Endothelial cell of umbilical vein (primary cell): ENCODE data around the gene GFPT1. TPM values are rescaled to one million over a fixed set of nuclear protein-coding genes. Genes with fewer than 3 reads are reported as not detected.

Experiments used
- BruUV-seq: library from RNA; stranded (reverse); fragments of 400-500 nt; replicated peaks from 2 replicates; lab custom pipeline; 2021; lab: Mats Ljungman, UMichigan
- CTCF ChIA-PET: fragments of 300-600, 350-600 bp; sonication (Branson Sonifier 250); formaldehyde crosslinking; loops from one replicate; lab custom pipeline; 2021; ENCODE audit warnings: antibody characterized with exemption, inconsistent platforms; lab: Charles Lee
- POLR2A ChIA-PET: fragments of 300-600, 350-600 bp; sonication (Branson Sonifier 250); formaldehyde crosslinking; loops from one replicate; lab custom pipeline; 2021; ENCODE audit warnings: antibody characterized with exemption, inconsistent platforms; lab: Charles Lee
- DNase-seq: peaks from one replicate; pipeline ENCODE4 v3.0.0-alpha.2; 2011; ENCODE audit warnings: low read depth, low spot score
- FAIRE-seq: peaks from 2 replicates; lab custom pipeline; 2011; peaks lifted over from hg19 to GRCh38; lab: Jason Lieb, UNC
- H2AFZ ChIP-seq: 2 replicates; pipeline ENCODE4 v1.6.0; 2012; ENCODE audit warnings: low read depth, low read length, control low read depth, inconsistent platforms
- H3K27ac ChIP-seq: 2 replicates; pipeline ENCODE4 v1.5.1; 2011; ENCODE audit warnings: low read depth, mild to moderate bottlenecking, control low read depth, low read length, moderate library complexity; ENCODE audit not compliant: insufficient read depth
- H3K27me3 ChIP-seq, 2 experiments: 2 replicates each; pipeline versions ENCODE4 v1.6.0 to v1.6.1; 2011; ENCODE audit warnings: low read length in 2 of 2, mixed read lengths in 1 of 2; ENCODE audit not compliant: control insufficient read depth in 2 of 2, insufficient read depth in 2 of 2
- H3K36me3 ChIP-seq, 2 experiments: 2 replicates in 1 of 2; 3 replicates in 1 of 2; pipeline ENCODE4 v1.5.1; 2011; ENCODE audit warnings: low read length in 2 of 2, mild to moderate bottlenecking in 1 of 2, moderate library complexity in 1 of 2; ENCODE audit not compliant: control insufficient read depth in 2 of 2, insufficient read depth in 2 of 2; ENCODE audit errors: extremely low read depth in 1 of 2
- H3K4me1 ChIP-seq: 3 replicates; pipeline ENCODE4 v1.5.1; 2011; ENCODE audit warnings: mild to moderate bottlenecking, low read length; ENCODE audit not compliant: control insufficient read depth, insufficient read depth; ENCODE audit errors: extremely low read depth
- H3K4me2 ChIP-seq: 2 replicates; pipeline ENCODE4 v1.6.1; 2011; ENCODE audit warnings: low read length, control low read depth, mixed read lengths; ENCODE audit not compliant: insufficient read depth
- H3K4me3 ChIP-seq, 3 experiments: fragments of 200-600 bp in 1 of 3; sonication (generic), shearing (Covaris generic) in 1 of 3; replicated peaks in 1 of 3; 2 replicates each; pipeline ENCODE4 v1.5.1; 2011 to 2016; ENCODE audit warnings: control low read depth in 3 of 3, low read length in 3 of 3, mild to moderate bottlenecking in 2 of 3, inconsistent platforms in 1 of 3, low read depth in 1 of 3, moderate library complexity in 1 of 3; ENCODE audit not compliant: insufficient read depth in 1 of 3
- H3K79me2 ChIP-seq: 2 replicates; pipeline ENCODE4 v1.6.0; 2012; ENCODE audit warnings: low read length, inconsistent platforms; ENCODE audit not compliant: control insufficient read depth, insufficient read depth
- H3K9ac ChIP-seq: replicated peaks from 2 replicates; pipeline ENCODE3; 2011; ENCODE audit warnings: low read length, control low read depth; ENCODE audit not compliant: insufficient read depth; ENCODE audit errors: extremely low read depth
- H3K9me1 ChIP-seq: replicated peaks from 3 replicates; pipeline ENCODE4 v1.6.0; 2011; ENCODE audit warnings: mild to moderate bottlenecking, low read length; ENCODE audit not compliant: control insufficient read depth, insufficient read depth; ENCODE audit errors: extremely low read depth
- H3K9me3 ChIP-seq: replicated peaks from 2 replicates; pipeline ENCODE4 v1.5.1; 2012; ENCODE audit warnings: low read length, inconsistent platforms; ENCODE audit not compliant: control insufficient read depth, insufficient read depth
- H4K20me1 ChIP-seq: replicated peaks from 2 replicates; pipeline ENCODE3; 2011; ENCODE audit warnings: mild to moderate bottlenecking, low read length; ENCODE audit not compliant: control insufficient read depth, insufficient read depth; ENCODE audit errors: extremely low read depth
- CTCF ChIP-seq, 2 donors: IDR thresholded peaks; 1 replicate in 1 of 2; 2 replicates in 1 of 2; pipeline ENCODE4 v1.5.1; 2011; ENCODE audit warnings: low read length in 2 of 2, mild to moderate bottlenecking in 2 of 2, moderate library complexity in 2 of 2, control low read depth in 1 of 2, inconsistent platforms in 1 of 2, low read depth in 1 of 2; ENCODE audit not compliant: insufficient read depth in 1 of 2; ENCODE audit errors: extremely low read depth in 1 of 2
- EZH2 ChIP-seq: IDR thresholded peaks from 2 replicates; pipeline ENCODE4 v1.6.1; 2012; ENCODE audit warnings: borderline replicate concordance, low read depth, mild to moderate bottlenecking, moderate library complexity, low read length, inconsistent platforms; ENCODE audit not compliant: severe bottlenecking
- FOS ChIP-seq: IDR thresholded peaks from 2 replicates; pipeline ENCODE4 v1.6.1; 2011; ENCODE audit warnings: mild to moderate bottlenecking, low read length, moderate library complexity, borderline replicate concordance; ENCODE audit not compliant: insufficient read depth
- GATA2 ChIP-seq: IDR thresholded peaks from 2 replicates; pipeline ENCODE4 v1.7.0; 2011; ENCODE audit warnings: low read depth, mild to moderate bottlenecking, moderate library complexity, mixed read lengths, low read length; ENCODE audit not compliant: insufficient read length, insufficient read depth
- JUN ChIP-seq: IDR thresholded peaks from 2 replicates; pipeline ENCODE4 v1.6.1; 2011; ENCODE audit warnings: borderline replicate concordance, low read depth; ENCODE audit not compliant: insufficient read length, insufficient read depth
- MAX ChIP-seq: IDR thresholded peaks from 2 replicates; pipeline ENCODE4 v1.6.1; 2011; ENCODE audit not compliant: insufficient read depth, insufficient read length
- MYC ChIP-seq: IDR thresholded peaks from one replicate; pipeline ENCODE4 v1.6.1; 2011; ENCODE audit warnings: mild to moderate bottlenecking, low read depth, low read length
- POLR2A ChIP-seq: IDR thresholded peaks from 2 replicates; pipeline ENCODE4 v1.6.1; 2012; ENCODE audit warnings: low read depth, mild to moderate bottlenecking, control low read depth, low read length
- POLR2AphosphoS5 ChIP-seq: IDR thresholded peaks from 2 replicates; pipeline ENCODE4 v1.6.1; 2012; ENCODE audit warnings: low read depth, mild to moderate bottlenecking, control low read depth, low read length, moderate library complexity; ENCODE audit not compliant: insufficient read depth
- dilution Hi-C: fragments of 300-500 bp; cut with MboI; formaldehyde crosslinking; loops from one replicate; pipeline ENCODE4 v1.15.0; 2019; ENCODE audit warnings: low sequenced_read_pairs; ENCODE audit not compliant: extremely low pct_ligation_motif_present
- intact Hi-C: fragments of 100-400 bp; cut with micrococcal nuclease; formaldehyde crosslinking; loops from one replicate; pipeline ENCODE4 v1.10.0; 2022
- polyA plus RNA-seq, 4 experiments: library from polyadenylated mRNA; depleted of rRNA in 3 of 4; stranded (reverse) in 3 of 4; unstranded in 1 of 4; fragments of >200 nt; gene quantifications; 2 replicates each; pipeline versions ENCODE4 v1.2.1 to v1.2.3, GENCODE V29; 2011 to 2012; ENCODE audit warnings: missing spikeins in 1 of 4
- total RNA-seq: library from RNA; stranded (reverse); gene quantifications from 2 replicates; pipeline ENCODE4 v1.2.3, GENCODE V29; 2021

The GFPT1 gene
- total and polyA plus RNA-seq, 2 donors (not counting 3 experiments of a cell fraction or from before 2014, with no cell fraction given) = 8.8 to 38.7 TPM

- Histone ChIP-seq H4K20me1 (no peaks in the 10 kb centered on the region), H3K9me3 (no peaks in the 10 kb centered on the region), H3K4me3 (no peak overlapping the region), H3K27me3 (no peaks in the 10 kb centered on the region), H3K79me2 (no peaks in the 10 kb centered on the region), H3K9ac (no peak overlapping the region), H2AFZ (no peak overlapping the region), H3K9me1 (no peaks in the 10 kb centered on the region), H3K27ac (no peak overlapping the region), H3K4me1 (peaks cover 16% of the 10 kb centered on the region), H3K36me3 (no peaks in the 10 kb centered on the region), H3K4me2 (no peak overlapping the region)
- TF ChIP-seq POLR2A = no peak
- TF ChIP-seq EZH2 = no peak
- TF ChIP-seq POLR2AphosphoS5 = no peak
- no peak for TF ChIP-seq CTCF (IDR thresholded peaks at IDR 0.05; ENCODE audit: extremely low read depth in 1 of 2, insufficient read depth in 1 of 2, low read depth in 1 of 2, low read length in 2 of 2)
- no peak for TF ChIP-seq FOS
- TF ChIP-seq MAX = no peak
- TF ChIP-seq JUN = no peak
- TF ChIP-seq MYC = no peak
- TF ChIP-seq GATA2 = no peak
- CTCF ChIA-PET = interaction anchor here (1.5 to 4.2 kb wide), 10 partner anchors 49 to 362 kb away, joined by 5 to 38 read pairs (median 10); partner anchors contain the start of gene ANTXR1
- FAIRE-seq (no peak), DNase-seq (no peak)
- dilution Hi-C loops (no loop called here), intact Hi-C loops (loop anchor here (5.0 kb wide), 1 partner anchor 183 kb away; no protein-coding TSS in a partner anchor)
- no TSS peak for BruUV-seq
- POLR2A ChIA-PET = interaction anchor here (0.7 kb wide), 1 partner anchor 281 kb away, joined by 8 read pairs; no protein-coding TSS in a partner anchor
Measured at GRCh38 chr2:69305166-69305565, 81.9 kb downstream of the GFPT1 start.
